RWPE2 (cell line): Measurements from ENCODE around the gene TSNAX.

Experiments
- ATAC-seq: fragments of 200-7000 bp; cut with Tn5 transposase; 3 replicates; pipeline ENCODE4 v1.9.1; 2021; ENCODE audit warnings: low read depth
- DNase-seq: peaks from one replicate; pipeline ENCODE4 v3.0.0-alpha.2; 2020; ENCODE audit warnings: low spot score
- H3K27ac ChIP-seq: fragments of 450-650 bp; 2 replicates; pipeline ENCODE4 v1.5.1; 2017; ENCODE audit warnings: mild to moderate bottlenecking; ENCODE audit not compliant: poor library complexity, severe bottlenecking
- H3K27me3 ChIP-seq: fragments of 250-450 bp; sonication (Bioruptor Pico); 2 replicates; pipeline ENCODE4 v1.5.1; 2021; ENCODE audit warnings: mild to moderate bottlenecking, moderate library complexity; ENCODE audit not compliant: insufficient read depth, poor library complexity, severe bottlenecking
- H3K36me3 ChIP-seq: fragments of 250-450 bp; sonication (Bioruptor Pico); 2 replicates; pipeline ENCODE4 v1.5.1; 2020; ENCODE audit warnings: low read depth, mild to moderate bottlenecking, moderate library complexity
- H3K4me1 ChIP-seq: fragments of 250-450 bp; sonication (Bioruptor Pico); 2 replicates; pipeline ENCODE4 v1.5.1; 2021; ENCODE audit warnings: mild to moderate bottlenecking, moderate library complexity; ENCODE audit not compliant: insufficient read depth, poor library complexity, severe bottlenecking
- H3K4me3 ChIP-seq: fragments of 250-450 bp; sonication (Bioruptor Pico); 2 replicates; pipeline ENCODE4 v1.5.1; 2021; ENCODE audit warnings: mild to moderate bottlenecking, moderate library complexity; ENCODE audit not compliant: severe bottlenecking
- H3K9me3 ChIP-seq: fragments of 250-450 bp; sonication (Bioruptor Pico); 2 replicates; pipeline ENCODE4 v1.5.1; 2021; ENCODE audit warnings: mild to moderate bottlenecking, moderate library complexity; ENCODE audit not compliant: severe bottlenecking
- CTCF ChIP-seq: fragments of 450-650 bp; IDR thresholded peaks from one replicate; pipeline ENCODE4 v1.5.1; 2017; ENCODE audit warnings: mild to moderate bottlenecking, moderate library complexity; ENCODE audit not compliant: poor library complexity, severe bottlenecking

Gene TSNAX

GRCh38 chr1:231507476-231508355, 20.8 kb upstream of the TSNAX start:
- Histone ChIP-seq H3K4me3 (no peak overlapping the region), H3K27ac (no peak overlapping the region), H3K9me3 (no peaks in the 10 kb centered on the region), H3K4me1 (no peaks in the 10 kb centered on the region), H3K27me3 (no peaks in the 10 kb centered on the region), H3K36me3 (no peaks in the 10 kb centered on the region)
- no peak for DNase-seq
- no peak for ATAC-seq
- TF ChIP-seq CTCF, result no peak

DNA sequence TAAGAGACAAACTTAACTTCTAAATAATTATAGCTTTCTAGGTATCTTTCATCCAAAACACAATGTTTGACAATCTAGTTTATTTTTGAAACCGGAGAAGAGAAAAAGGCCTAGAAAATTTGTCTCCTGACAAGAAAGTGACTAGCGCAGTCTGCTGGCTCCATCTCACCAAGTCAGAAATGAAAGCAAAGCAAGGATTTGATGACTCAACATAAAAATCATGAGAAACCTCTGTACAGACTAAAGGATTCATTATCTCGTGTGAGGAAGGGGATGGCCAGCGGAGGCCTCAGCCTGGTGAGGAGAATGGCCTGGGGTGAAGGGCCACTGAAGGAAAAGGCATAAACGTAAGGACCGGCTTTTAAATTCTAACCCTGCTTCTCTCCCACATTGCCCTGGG, 20.0 kb upstream of the TSNAX start:
- no peaks in the 10 kb centered on the region for H3K9me3 ChIP-seq
- no peaks in the 10 kb centered on the region for H3K27me3 ChIP-seq
- no peak for TF ChIP-seq CTCF
- no peaks in the 10 kb centered on the region for H3K36me3 ChIP-seq
- no peak for ATAC-seq
- H3K4me1 ChIP-seq, result no peaks in the 10 kb centered on the region
- no peak overlapping the region for H3K27ac ChIP-seq
- H3K4me3 ChIP-seq, result no peak overlapping the region
- no peak for DNase-seq

- DNase-seq (no peak), ATAC-seq (no peak)
- no peak for TF ChIP-seq CTCF
- Histone ChIP-seq H3K36me3 (no peaks in the 10 kb centered on the region), H3K4me1 (no peaks in the 10 kb centered on the region), H3K27ac (no peak overlapping the region), H3K4me3 (no peak overlapping the region), H3K9me3 (no peaks in the 10 kb centered on the region), H3K27me3 (no peaks in the 10 kb centered on the region)
Observed at GRCh38 chr1:231508941-231509340, 19.5 kb upstream of the TSNAX start.

DNA sequence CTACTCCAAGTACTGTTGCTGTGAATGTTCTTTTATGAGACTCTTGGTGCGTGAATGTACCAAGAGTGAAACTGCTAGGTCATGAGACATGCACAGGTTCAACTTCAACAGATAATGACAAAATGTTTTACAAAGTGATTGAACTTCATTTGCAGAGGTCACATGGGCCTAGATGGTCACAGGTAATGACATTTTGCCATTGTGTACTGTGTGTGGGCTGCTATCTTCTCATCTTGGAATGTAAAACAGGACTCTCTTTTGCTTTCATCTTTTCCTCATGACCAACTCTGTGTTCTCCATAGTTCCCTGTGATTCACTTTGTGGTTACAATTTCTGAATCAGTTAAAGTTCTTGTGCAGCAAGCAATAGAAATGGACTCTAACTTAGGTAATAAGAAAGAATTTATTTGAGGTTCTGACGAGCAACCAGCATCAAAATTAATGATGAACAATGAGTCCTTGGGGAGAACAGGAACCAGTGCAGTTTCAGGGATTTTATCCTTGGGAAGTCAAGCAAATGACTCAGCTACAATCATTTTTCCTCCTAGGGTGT, 16.2 kb upstream of the TSNAX start:
- no peaks in the 10 kb centered on the region for H3K36me3 ChIP-seq
- TF ChIP-seq CTCF, result no peak
- H3K27ac ChIP-seq, result no peak overlapping the region
- ATAC-seq (peak; percentile 27; the same call in 1 of the 3 replicates), DNase-seq (no peak)
- no peaks in the 10 kb centered on the region for H3K27me3 ChIP-seq
- H3K4me1 ChIP-seq, result no peaks in the 10 kb centered on the region
- no peaks in the 10 kb centered on the region for H3K9me3 ChIP-seq
- no peak overlapping the region for H3K4me3 ChIP-seq

GRCh38 chr1:231515748-231516147, 12.7 kb upstream of the TSNAX start:
- DNase-seq, result no peak
- no peak overlapping the region for H3K4me3 ChIP-seq
- H3K27ac ChIP-seq, result no peak overlapping the region
- no peaks in the 10 kb centered on the region for H3K4me1 ChIP-seq
- ATAC-seq, result no peak
- H3K36me3 ChIP-seq, result no peaks in the 10 kb centered on the region
- H3K9me3 ChIP-seq, result no peaks in the 10 kb centered on the region
- H3K27me3 ChIP-seq, result no peaks in the 10 kb centered on the region
- TF ChIP-seq CTCF, result no peak
